GM12864 (cell line): ENCODE data around the gene CFAP54.
A peak's percentile ranks its signal among the peaks of the same experiment; 100 is the strongest.
"Not testable (repeated sequence)": the region's sequence is repeated elsewhere in the genome, so short reads cannot be mapped to it uniquely, and the experiment has no call there.

ENCODE experiments used
- DNase-seq: peaks from one replicate; pipeline ENCODE4 v3.0.0-alpha.2; 2011; ENCODE audit warnings: low read depth
- H3K4me3 ChIP-seq: 2 replicates; pipeline ENCODE4 v1.5.1; 2011; ENCODE audit warnings: mild to moderate bottlenecking, low read depth, low read length, control low read depth
- CTCF ChIP-seq: IDR thresholded peaks from 2 replicates; pipeline ENCODE4 v1.5.1; 2011; ENCODE audit warnings: low read depth, mild to moderate bottlenecking, moderate library complexity, low read length, control low read depth, inconsistent platforms; ENCODE audit errors: missing control alignments

The CFAP54 gene

GRCh38 chr12:96578526-96579125 lies 89.2 kb downstream of the CFAP54 start:
- TF ChIP-seq CTCF = peak; percentile 47
- peak; percentile 45 for DNase-seq
- H3K4me3 ChIP-seq = no peak overlapping the region

DNA sequence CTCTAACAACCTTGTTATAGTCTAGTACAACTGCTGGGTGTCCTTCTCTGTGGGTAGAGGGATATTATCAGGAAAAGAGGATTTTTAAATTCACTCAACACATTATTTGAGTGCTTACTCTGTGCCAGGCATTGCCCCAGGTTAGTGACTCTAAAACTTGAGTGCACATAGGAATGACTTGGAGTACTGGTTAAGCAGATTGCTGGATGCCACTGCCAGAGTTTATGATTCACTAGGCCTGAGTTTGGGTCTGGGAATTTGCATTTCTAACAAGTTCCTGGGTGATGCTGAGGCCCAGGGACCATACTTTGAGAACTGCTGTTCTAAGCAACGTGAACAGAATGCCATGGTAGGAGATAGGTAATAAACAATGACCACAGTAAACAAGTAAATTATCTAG lies 96.6 kb downstream of the CFAP54 start:
- no peak for DNase-seq
- TF ChIP-seq CTCF = no peak
- H3K4me3 ChIP-seq = no peak overlapping the region

DNA sequence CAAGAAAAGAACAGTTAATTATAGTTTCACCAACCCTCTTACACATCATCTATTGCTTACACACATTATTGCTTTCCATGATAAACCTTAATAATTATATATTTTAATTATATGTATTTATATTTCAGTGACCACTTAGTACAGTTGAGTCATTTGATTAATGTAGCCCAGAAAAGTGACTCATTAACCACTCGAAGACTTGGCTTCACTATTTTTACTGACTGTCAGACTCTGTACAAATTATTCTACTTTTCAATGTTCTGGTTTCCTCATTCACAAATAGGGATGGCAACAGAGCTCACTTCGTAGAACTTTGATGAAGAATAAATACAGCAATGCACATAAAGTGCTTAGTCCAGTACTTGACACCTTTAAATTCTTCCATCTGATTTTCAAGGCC lies 98.3 kb downstream of the CFAP54 start:
- no peak for TF ChIP-seq CTCF
- no peak for DNase-seq
- H3K4me3 ChIP-seq = no peak overlapping the region

DNA sequence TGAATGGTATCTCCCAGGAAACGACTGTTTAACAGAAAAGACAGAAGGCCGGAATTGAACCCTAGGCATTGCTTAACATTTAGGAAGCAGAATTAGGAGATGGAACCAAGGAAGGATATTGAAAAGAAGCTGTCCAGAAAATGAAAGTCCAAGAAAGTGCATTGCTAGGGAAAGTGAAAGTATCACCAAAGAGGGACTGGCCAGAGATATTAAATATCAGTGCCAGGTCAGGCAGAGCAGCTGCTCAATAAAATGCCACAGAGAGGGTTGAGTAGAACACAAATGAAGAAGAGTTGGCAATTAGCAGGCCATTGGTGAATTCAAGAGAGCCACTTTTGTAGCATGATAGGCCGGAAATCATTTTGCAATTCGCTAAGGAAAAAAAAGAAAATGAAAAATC lies 101.6 kb downstream of the CFAP54 start:
- DNase-seq = no peak
- TF ChIP-seq CTCF = no peak
- H3K4me3 ChIP-seq = no peak overlapping the region

GRCh38 chr12:96604374-96604773 lies 115.0 kb downstream of the CFAP54 start:
- DNase-seq, H3K4me3 ChIP-seq: not testable (repeated sequence)

DNA sequence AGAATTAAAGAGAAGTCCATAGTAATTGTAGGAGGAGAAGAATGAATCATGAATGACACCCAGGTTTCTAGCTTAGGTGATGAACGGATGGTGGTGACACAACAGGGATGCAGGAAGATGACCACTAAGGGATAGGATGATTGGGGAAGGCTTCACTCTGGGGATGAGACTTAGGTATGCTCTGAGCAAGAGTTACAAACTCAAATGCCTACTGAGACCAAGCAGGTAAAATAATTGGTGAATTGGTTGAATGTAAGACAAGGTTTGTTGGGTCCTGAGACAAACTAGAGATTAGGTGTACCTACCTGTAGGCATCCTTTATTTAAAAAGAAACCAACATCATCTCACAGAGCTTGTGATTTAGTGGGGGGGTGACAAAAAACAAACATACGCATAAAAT lies 116.3 kb downstream of the CFAP54 start:
- H3K4me3 ChIP-seq = no peak overlapping the region
- TF ChIP-seq CTCF = no peak
- no peak for DNase-seq

DNA sequence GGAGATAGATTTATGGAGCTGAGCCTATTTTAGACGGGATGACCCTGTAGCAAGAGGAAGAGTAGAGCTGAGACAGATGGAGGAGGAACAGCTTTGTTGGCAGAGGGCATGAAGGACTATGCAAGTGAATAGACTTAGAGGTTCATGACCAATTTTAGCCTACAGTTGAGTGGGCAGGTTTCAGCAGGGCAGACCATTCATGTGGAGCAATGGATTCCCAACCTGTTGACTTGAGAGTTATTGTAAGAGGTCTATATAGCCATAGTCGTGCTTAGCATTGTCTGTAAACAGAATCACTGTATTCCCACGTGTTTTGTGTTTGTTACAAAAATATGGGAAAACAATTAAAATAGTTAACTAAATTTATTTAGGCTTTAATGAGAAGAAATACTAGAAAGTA lies 116.8 kb downstream of the CFAP54 start:
- H3K4me3 ChIP-seq = no peak overlapping the region
- TF ChIP-seq CTCF = no peak
- DNase-seq = no peak
